ENCODE data around the gene MTRR.

The MTRR gene

GRCh38 chr5:7868773-7869473 is at the start of gene MTRR, which contains the start of gene FASTKD3:
MTRR (plus strand) TSS chr5:7869148; CDS start chr5:7870795, 1,647 bp downstream.
FASTKD3 (minus strand) TSS chr5:7869031; CDS start chr5:7868083, 948 bp downstream.
- in situ Hi-C loops (cut with HindIII; ENCODE audit: low sequenced_read_pairs): no loop called here

- in situ Hi-C loops (cut with HindIII; ENCODE audit: low sequenced_read_pairs): no loop called here
Measured at GRCh38 chr5:7822449-7822848, 46.5 kb upstream of the MTRR start.

- in situ Hi-C loops (cut with HindIII; ENCODE audit: low sequenced_read_pairs): no loop called here
Measured at GRCh38 chr5:7823594-7823993, 45.4 kb upstream of the MTRR start.

GRCh38 chr5:7824995-7825394 is 44.0 kb upstream of the MTRR start:
- in situ Hi-C loops (cut with HindIII; ENCODE audit: low sequenced_read_pairs): no loop called here

GRCh38 chr5:7825630-7826029 is 43.3 kb upstream of the MTRR start:
- in situ Hi-C loops (cut with HindIII; ENCODE audit: low sequenced_read_pairs): no loop called here

- in situ Hi-C loops (cut with HindIII; ENCODE audit: low sequenced_read_pairs): no loop called here
Measured at GRCh38 chr5:7827610-7828009, 41.3 kb upstream of the MTRR start.

GRCh38 chr5:7828269-7828668 is 40.7 kb upstream of the MTRR start:
- in situ Hi-C loops (cut with HindIII; ENCODE audit: low sequenced_read_pairs): no loop called here

GRCh38 chr5:7834982-7835381 is 34.0 kb upstream of the MTRR start:
- in situ Hi-C loops (cut with HindIII; ENCODE audit: low sequenced_read_pairs): no loop called here

- in situ Hi-C loops (cut with HindIII; ENCODE audit: low sequenced_read_pairs): no loop called here
Measured at GRCh38 chr5:7837403-7837802, 31.5 kb upstream of the MTRR start.

- in situ Hi-C loops (cut with HindIII; ENCODE audit: low sequenced_read_pairs): no loop called here
Measured at GRCh38 chr5:7842531-7842930, 26.4 kb upstream of the MTRR start.

GRCh38 chr5:7844901-7845300 is 24.0 kb upstream of the MTRR start:
- in situ Hi-C loops (cut with HindIII; ENCODE audit: low sequenced_read_pairs): no loop called here

- in situ Hi-C loops (cut with HindIII; ENCODE audit: low sequenced_read_pairs): no loop called here
Measured at GRCh38 chr5:7845557-7845956, 23.4 kb upstream of the MTRR start.

- in situ Hi-C loops (cut with HindIII; ENCODE audit: low sequenced_read_pairs): no loop called here
Measured at GRCh38 chr5:7846327-7846726, 22.6 kb upstream of the MTRR start.

GRCh38 chr5:7848296-7848695 is 20.7 kb upstream of the MTRR start:
- in situ Hi-C loops (cut with HindIII; ENCODE audit: low sequenced_read_pairs): no loop called here

GRCh38 chr5:7849681-7850394 is 19.1 kb upstream of the MTRR start:
- in situ Hi-C loops (cut with HindIII; ENCODE audit: low sequenced_read_pairs): no loop called here

GRCh38 chr5:7850395-7851239 is 18.3 kb upstream of the MTRR start, which contains the start of gene CFAP90:
CFAP90 (minus strand) TSS chr5:7851133; CDS start chr5:7851021, 112 bp downstream.
- in situ Hi-C loops (cut with HindIII; ENCODE audit: low sequenced_read_pairs): no loop called here

- in situ Hi-C loops (cut with HindIII; ENCODE audit: low sequenced_read_pairs): no loop called here
Measured at GRCh38 chr5:7851240-7851592, 17.7 kb upstream of the MTRR start.

GRCh38 chr5:7851617-7852289 is 17.2 kb upstream of the MTRR start:
- in situ Hi-C loops (cut with HindIII; ENCODE audit: low sequenced_read_pairs): no loop called here

- in situ Hi-C loops (cut with HindIII; ENCODE audit: low sequenced_read_pairs): no loop called here
Measured at GRCh38 chr5:7852542-7852941, 16.4 kb upstream of the MTRR start.

GRCh38 chr5:7852988-7853387 is 16.0 kb upstream of the MTRR start:
- in situ Hi-C loops (cut with HindIII; ENCODE audit: low sequenced_read_pairs): no loop called here

- in situ Hi-C loops (cut with HindIII; ENCODE audit: low sequenced_read_pairs): no loop called here
Measured at GRCh38 chr5:7855611-7856010, 13.3 kb upstream of the MTRR start.
